ENCODE data around the gene TPSAB1. TPM values are rescaled to one million over a fixed set of nuclear protein-coding genes. Genes with fewer than 3 reads are reported as not detected.

TPSAB1 gene
- total RNA-seq, 1 experiment from 2014 or later: not detected

DNA sequence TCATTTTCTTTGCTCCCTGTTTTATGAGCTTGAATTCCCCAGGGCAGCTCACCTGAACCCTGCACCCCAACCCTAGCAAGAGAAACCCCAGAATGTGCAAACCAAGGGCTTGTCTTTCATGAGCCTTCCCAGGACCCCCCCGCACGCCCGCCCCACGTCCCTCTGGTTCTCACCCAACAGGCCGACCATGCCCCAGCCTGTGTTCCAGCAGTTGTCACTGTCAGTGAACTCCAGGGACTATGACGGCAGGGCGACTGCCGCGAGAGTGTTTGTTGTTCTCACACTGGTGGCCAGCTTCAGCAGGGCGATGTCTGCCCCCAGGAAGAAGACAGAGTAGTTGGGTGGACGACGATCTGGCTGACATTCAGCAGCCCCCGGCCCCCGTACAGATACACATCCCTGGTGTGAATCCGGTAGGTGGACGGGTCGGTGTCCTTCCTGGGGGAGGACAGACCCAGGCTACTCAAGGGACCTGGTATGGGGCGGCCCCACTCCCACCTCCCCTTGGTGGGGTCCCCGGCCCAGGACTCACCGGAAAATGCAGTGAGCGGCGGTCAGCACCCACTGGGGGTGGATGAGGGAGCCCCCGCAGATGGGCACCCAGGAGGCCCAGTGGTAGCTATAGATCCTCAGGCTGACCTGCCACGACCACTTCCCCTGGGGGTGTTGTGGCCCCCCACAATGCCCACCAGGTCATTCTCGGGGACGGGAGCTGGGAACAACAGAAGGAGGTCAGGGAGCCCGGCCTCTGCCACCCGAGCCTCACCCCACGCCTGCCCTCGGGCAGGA lies 35.5 kb downstream of the TPSAB1 start:
- intact Hi-C loops (cut with micrococcal nuclease; ENCODE audit: unreplicated experiment): no loop called here
- no peak overlapping the region for H3K4me3 ChIP-seq
- no peak for DNase-seq
- no peak overlapping the region for H3K27ac ChIP-seq
- ChIA-PET CTCF (no interaction called here), POLR2A (ENCODE audit: unreplicated experiment) (no interaction called here)
- H4K20me1 ChIP-seq (ENCODE audit: insufficient read depth): no peaks in the 10 kb centered on the region
- TF ChIP-seq CTCF (conservative IDR thresholded peaks at IDR 0.05) (no peak), EZH2 (IDR thresholded peaks at IDR 0.05; ENCODE audit: low read depth) (no peak)
- no peaks in the 10 kb centered on the region; the same call in 1 of the 2 replicates for H3F3A ChIP-seq (ENCODE audit: insufficient read depth, low read depth)
- H3K27me3 ChIP-seq (ENCODE audit: insufficient read depth, low read depth): peaks cover 57% of the 10 kb centered on the region
- H3K79me2 ChIP-seq (ENCODE audit: low read depth): no peaks in the 10 kb centered on the region
- H3K4me2 ChIP-seq: no peak overlapping the region
- H3K9me3 ChIP-seq (ENCODE audit: insufficient read depth, low read depth): no peaks in the 10 kb centered on the region
- no TSS peak for BruUV-seq (replicated peaks)
- no peaks in the 10 kb centered on the region for H3K9me2 ChIP-seq (ENCODE audit: insufficient read depth)
- no peaks in the 10 kb centered on the region for H3K36me3 ChIP-seq (ENCODE audit: low read depth)
- no peak overlapping the region for H2AFZ ChIP-seq
- no peaks in the 10 kb centered on the region; the same call in 1 of the 2 replicates for H3K4me1 ChIP-seq (replicated peaks; ENCODE audit: insufficient read depth)

DNA sequence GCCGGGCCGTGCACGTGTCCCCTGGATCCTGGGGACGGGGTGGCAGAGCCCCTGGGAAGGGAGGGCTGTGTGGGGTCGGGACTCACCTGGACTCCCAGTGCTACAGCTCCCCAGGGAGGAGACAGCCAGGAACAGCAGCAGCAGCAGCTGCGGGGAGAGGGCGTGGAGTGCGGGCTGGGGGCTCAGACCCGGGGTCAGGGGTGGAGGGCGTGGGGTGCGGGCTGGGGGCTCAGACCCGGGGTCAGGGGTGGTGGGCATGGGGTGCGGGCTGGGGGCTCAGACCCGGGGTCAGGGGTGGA lies 36.0 kb downstream of the TPSAB1 start:
- ChIA-PET POLR2A (ENCODE audit: unreplicated experiment) (no interaction called here), CTCF (no interaction called here)
- Histone ChIP-seq H3K4me3 (no peak overlapping the region), H3K9me2 (ENCODE audit: insufficient read depth) (no peaks in the 10 kb centered on the region), H3K27me3 (ENCODE audit: insufficient read depth, low read depth) (peaks cover 57% of the 10 kb centered on the region), H3K4me1 (replicated peaks; ENCODE audit: insufficient read depth) (no peaks in the 10 kb centered on the region; the same call in 1 of the 2 replicates), H3K79me2 (ENCODE audit: low read depth) (no peaks in the 10 kb centered on the region), H3K27ac (no peak overlapping the region), H3F3A (ENCODE audit: insufficient read depth, low read depth) (no peaks in the 10 kb centered on the region; the same call in 1 of the 2 replicates), H3K9me3 (ENCODE audit: insufficient read depth, low read depth) (no peaks in the 10 kb centered on the region), H3K36me3 (ENCODE audit: low read depth) (no peaks in the 10 kb centered on the region), H3K4me2 (no peak overlapping the region), H2AFZ (no peak overlapping the region), H4K20me1 (ENCODE audit: insufficient read depth) (no peaks in the 10 kb centered on the region)
- intact Hi-C loops (cut with micrococcal nuclease; ENCODE audit: unreplicated experiment): no loop called here
- DNase-seq: no peak
- no TSS peak for BruUV-seq (replicated peaks)
- TF ChIP-seq EZH2 (IDR thresholded peaks at IDR 0.05; ENCODE audit: low read depth) (no peak), CTCF (conservative IDR thresholded peaks at IDR 0.05) (no peak)

- H3K9me3 ChIP-seq (ENCODE audit: insufficient read depth, low read depth): no peaks in the 10 kb centered on the region
- H3K4me1 ChIP-seq (replicated peaks; ENCODE audit: insufficient read depth): no peaks in the 10 kb centered on the region
- H3K36me3 ChIP-seq (ENCODE audit: low read depth): no peaks in the 10 kb centered on the region
- no peaks in the 10 kb centered on the region; the same call in 1 of the 2 replicates for H3F3A ChIP-seq (ENCODE audit: insufficient read depth, low read depth)
- DNase-seq: no peak
- intact Hi-C loops (cut with micrococcal nuclease; ENCODE audit: unreplicated experiment): no loop called here
- no TSS peak for BruUV-seq (replicated peaks)
- no peak overlapping the region for H3K4me3 ChIP-seq
- no peaks in the 10 kb centered on the region for H3K9me2 ChIP-seq (ENCODE audit: insufficient read depth)
- H2AFZ ChIP-seq: no peak overlapping the region
- H4K20me1 ChIP-seq (ENCODE audit: insufficient read depth): no peaks in the 10 kb centered on the region
- ChIA-PET POLR2A (ENCODE audit: unreplicated experiment) (no interaction called here), CTCF (no interaction called here)
- H3K4me2 ChIP-seq: no peak overlapping the region
- no peaks in the 10 kb centered on the region for H3K79me2 ChIP-seq (ENCODE audit: low read depth)
- H3K27me3 ChIP-seq (ENCODE audit: insufficient read depth, low read depth): peaks cover 56% of the 10 kb centered on the region
- TF ChIP-seq EZH2 (IDR thresholded peaks at IDR 0.05; ENCODE audit: low read depth) (no peak), CTCF (conservative IDR thresholded peaks at IDR 0.05) (no peak)
- no peak overlapping the region for H3K27ac ChIP-seq
These were observed 36.7 kb downstream of the TPSAB1 start for GRCh38 chr16:1277151-1277598.

All from PC-9 (cell line).